Thoracic aorta (tissue), 2 donors: ENCODE results near the gene RCC2. TPM values are rescaled to one million over a fixed set of nuclear protein-coding genes. Genes with fewer than 3 reads are reported as not detected.

Experiments
- ATAC-seq: fragments of 150-250 bp; one replicate; pipeline ENCODE4 v1.8.0; 2017; ENCODE audit warnings: low read depth; ENCODE audit not compliant: insufficient number of reproducible peaks, low FRiP score
- DNase-seq: peaks from one replicate; pipeline ENCODE4 v3.0.0-alpha.2; 2020; ENCODE audit warnings: low spot score
- H3K27ac ChIP-seq, 2 donors: fragments of 200-600 bp; sonication (generic); 1 replicate in 1 of 2; 2 replicates in 1 of 2; pipeline ENCODE4 v1.5.1; 2016; ENCODE audit warnings: mild to moderate bottlenecking in 2 of 2, moderate library complexity in 2 of 2
- H3K27me3 ChIP-seq: fragments of 200-600 bp; sonication (generic); replicated peaks from 2 replicates; pipeline ENCODE4 v1.6.0; 2016; ENCODE audit warnings: mild to moderate bottlenecking; ENCODE audit not compliant: insufficient read depth
- H3K36me3 ChIP-seq: fragments of 200-600 bp; sonication (generic); one replicate; pipeline ENCODE4 v1.5.1; 2016
- H3K4me1 ChIP-seq, 2 donors: fragments of 200-600 bp; sonication (generic); 1 replicate in 1 of 2; 2 replicates in 1 of 2; pipeline versions ENCODE4 v1.5.1 to v1.6.0; 2016; ENCODE audit warnings: low read depth in 2 of 2, mild to moderate bottlenecking in 1 of 2; ENCODE audit not compliant: control insufficient read depth in 1 of 2
- H3K4me3 ChIP-seq: fragments of 200-600 bp; sonication (generic); 2 replicates; pipeline ENCODE4 v1.5.1; 2016; ENCODE audit warnings: mild to moderate bottlenecking
- H3K9me3 ChIP-seq: fragments of 200-600 bp; sonication (generic); 2 replicates; pipeline ENCODE4 v1.5.1; 2016
- total RNA-seq, 2 donors: library from RNA; depleted of rRNA; stranded (reverse); fragments of >200 nt; gene quantifications; one replicate each; pipeline versions ENCODE4 v1.1.0 to v1.2.3, GENCODE V29; 2016
- TF ChIP-seq, protein P1 (sequence below): fragments of 200-600 bp; sonication (generic); IDR thresholded peaks from one replicate; pipeline ENCODE4 v1.5.1; 2019; ENCODE audit warnings: antibody characterized with exemption

Gene RCC2
- total RNA-seq, 2 donors from 2014 or later: 18.4 to 27.7 TPM

DNA sequence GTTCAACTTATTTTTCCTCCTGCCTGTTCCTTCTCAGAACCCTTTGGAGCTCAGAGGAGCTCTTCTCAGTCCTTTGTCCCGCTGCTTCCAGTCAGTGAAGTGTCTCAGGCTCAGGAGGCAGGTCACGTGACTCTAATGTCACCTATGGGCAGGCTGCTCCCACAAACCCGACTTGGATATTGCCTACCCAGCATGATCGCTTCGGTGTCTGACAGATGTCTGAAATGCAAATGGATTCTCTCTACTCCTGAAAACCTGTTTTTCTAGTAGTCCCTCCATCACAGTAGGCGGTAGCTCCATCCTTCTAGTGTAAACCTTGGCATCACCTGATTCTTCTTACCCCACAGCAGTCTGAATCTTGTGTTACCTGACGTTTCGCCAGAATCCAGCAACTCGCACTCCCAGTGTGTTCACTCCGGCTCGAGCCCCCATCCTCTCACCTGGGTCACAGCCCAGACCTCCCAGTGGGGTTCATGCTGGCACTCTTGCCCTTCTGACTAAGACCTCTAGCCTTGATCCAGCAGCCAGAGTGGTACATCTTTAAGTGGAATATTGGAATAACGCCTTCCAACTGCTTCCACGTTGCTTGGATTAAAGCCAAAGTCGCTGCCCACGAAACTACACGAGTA lies 62.0 kb downstream of the RCC2 start:
- Histone ChIP-seq H3K36me3 (no peaks in the 10 kb centered on the region), H3K4me3 (no peak overlapping the region), H3K27ac (no peak overlapping the region), H3K9me3 (no peaks in the 10 kb centered on the region), H3K27me3 (no peaks in the 10 kb centered on the region), H3K4me1 (no peaks in the 10 kb centered on the region)
- no peak for DNase-seq
- ATAC-seq: no peak
- TF ChIP-seq, protein P1, sequence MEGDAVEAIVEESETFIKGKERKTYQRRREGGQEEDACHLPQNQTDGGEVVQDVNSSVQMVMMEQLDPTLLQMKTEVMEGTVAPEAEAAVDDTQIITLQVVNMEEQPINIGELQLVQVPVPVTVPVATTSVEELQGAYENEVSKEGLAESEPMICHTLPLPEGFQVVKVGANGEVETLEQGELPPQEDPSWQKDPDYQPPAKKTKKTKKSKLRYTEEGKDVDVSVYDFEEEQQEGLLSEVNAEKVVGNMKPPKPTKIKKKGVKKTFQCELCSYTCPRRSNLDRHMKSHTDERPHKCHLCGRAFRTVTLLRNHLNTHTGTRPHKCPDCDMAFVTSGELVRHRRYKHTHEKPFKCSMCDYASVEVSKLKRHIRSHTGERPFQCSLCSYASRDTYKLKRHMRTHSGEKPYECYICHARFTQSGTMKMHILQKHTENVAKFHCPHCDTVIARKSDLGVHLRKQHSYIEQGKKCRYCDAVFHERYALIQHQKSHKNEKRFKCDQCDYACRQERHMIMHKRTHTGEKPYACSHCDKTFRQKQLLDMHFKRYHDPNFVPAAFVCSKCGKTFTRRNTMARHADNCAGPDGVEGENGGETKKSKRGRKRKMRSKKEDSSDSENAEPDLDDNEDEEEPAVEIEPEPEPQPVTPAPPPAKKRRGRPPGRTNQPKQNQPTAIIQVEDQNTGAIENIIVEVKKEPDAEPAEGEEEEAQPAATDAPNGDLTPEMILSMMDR: no peak

DNA sequence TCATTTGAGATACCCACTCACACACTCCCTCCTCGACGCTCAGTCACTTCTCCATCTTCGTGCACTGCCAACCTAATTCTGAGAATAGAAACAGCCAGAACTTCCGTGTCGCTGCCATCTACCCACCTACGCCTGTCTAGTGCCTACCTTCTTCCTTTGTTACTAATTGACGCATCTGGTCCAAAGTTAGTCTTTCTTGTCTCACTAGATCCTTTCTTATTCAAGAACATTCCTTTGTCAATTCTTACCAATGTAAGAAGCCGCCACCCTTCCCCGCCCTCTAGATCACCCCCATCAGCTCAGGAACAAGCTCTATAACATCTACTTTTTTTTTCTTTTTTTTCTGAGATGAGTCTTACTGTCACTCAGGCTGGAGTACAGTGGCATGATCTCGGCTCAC lies 63.8 kb downstream of the RCC2 start:
- no peak overlapping the region for H3K4me3 ChIP-seq
- no peak for ATAC-seq
- no peak for DNase-seq

DNA sequence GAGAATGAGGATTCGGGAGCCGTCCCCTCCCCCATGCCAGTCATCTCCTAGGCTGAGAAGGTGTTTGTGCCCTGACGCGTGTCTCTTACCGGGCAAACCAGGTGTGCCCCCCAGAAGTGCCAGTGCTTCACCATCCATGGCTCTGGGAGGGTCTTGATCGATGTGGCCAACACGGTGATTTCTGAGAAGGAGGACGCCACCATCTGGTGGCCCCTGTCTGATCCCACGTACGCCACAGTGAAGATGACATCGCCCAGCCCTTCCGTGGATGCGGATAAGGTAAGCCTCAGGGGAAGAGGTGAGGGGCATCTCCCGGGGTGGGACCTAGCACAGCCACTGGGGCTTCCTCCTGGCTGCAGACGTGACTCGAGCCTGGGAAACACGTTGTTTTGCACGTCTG lies 66.5 kb downstream of the RCC2 start:
- TF ChIP-seq, protein P1: no peak
- Histone ChIP-seq H3K27me3 (no peaks in the 10 kb centered on the region), H3K4me3 (no peak overlapping the region), H3K36me3 (no peaks in the 10 kb centered on the region), H3K9me3 (no peaks in the 10 kb centered on the region), H3K4me1 (no peaks in the 10 kb centered on the region), H3K27ac (no peak overlapping the region)
- DNase-seq (no peak), ATAC-seq (no peak)

More for the DNA sequence above, 63.8 kb downstream of the RCC2 start:
- no peaks in the 10 kb centered on the region for H3K4me1 ChIP-seq
- no peak overlapping the region for H3K27ac ChIP-seq
- TF ChIP-seq, protein P1: no peak
- H3K9me3 ChIP-seq: no peaks in the 10 kb centered on the region
- no peaks in the 10 kb centered on the region for H3K27me3 ChIP-seq
- no peaks in the 10 kb centered on the region for H3K36me3 ChIP-seq

DNA sequence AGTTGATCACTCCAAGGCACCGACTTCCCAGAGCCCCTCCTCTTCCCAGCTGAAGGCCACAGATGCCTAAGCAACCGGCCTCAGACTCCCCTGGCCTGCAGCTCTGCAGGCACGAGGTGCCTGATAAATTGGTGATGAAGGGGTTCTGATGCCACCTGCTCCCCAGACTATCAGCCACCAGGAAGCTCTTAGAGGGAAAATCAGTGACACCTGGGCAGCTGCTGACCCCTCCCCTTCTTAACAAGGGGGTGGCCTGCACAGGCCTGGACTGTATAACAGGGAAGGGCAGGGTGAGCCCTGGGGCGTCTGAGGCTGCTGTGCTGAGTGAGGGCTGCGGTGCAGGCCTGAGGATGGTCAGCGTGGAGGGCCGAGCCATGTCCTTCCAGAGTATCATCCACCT lies 67.6 kb downstream of the RCC2 start, which contains the start of gene PADI6:
TSS of gene PADI6 (plus strand) at position 301 of the 400 bp plus-strand sequence. CDS start at position 351, 50 bp downstream.
- DNase-seq (no peak), ATAC-seq (no peak)
- H3K4me1 ChIP-seq: no peaks in the 10 kb centered on the region
- H3K9me3 ChIP-seq: no peaks in the 10 kb centered on the region
- no peaks in the 10 kb centered on the region for H3K27me3 ChIP-seq
- H3K4me3 ChIP-seq: no peak within 1 kb of the TSS
- no peak within 1 kb of the TSS for H3K27ac ChIP-seq
- H3K36me3 ChIP-seq: no peaks in the 10 kb centered on the region
- TF ChIP-seq, protein P1: no peak

DNA sequence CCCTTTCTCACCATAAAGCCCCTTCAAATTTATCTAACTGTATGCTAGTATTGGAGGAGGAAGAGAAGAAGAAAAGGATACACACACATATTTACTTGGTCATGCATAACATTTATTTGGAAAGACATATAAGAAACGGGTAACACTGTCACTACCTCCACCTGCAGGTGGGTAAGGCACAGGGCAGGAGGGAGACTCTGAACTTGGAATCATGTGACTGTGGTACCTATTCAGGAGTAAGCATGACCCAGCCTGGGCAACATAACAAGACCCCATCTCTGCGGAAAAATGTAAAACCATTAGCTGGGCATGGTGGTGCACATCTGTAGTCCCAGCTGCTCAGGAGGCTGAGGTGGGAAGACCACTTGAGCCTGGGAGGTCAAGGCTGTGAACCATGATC lies 68.9 kb downstream of the RCC2 start:
- TF ChIP-seq, protein P1: no peak
- ATAC-seq: no peak
- no peaks in the 10 kb centered on the region for H3K4me1 ChIP-seq
- no peak for DNase-seq
- H3K27me3 ChIP-seq: no peaks in the 10 kb centered on the region
- no peaks in the 10 kb centered on the region for H3K36me3 ChIP-seq
- no peaks in the 10 kb centered on the region for H3K9me3 ChIP-seq
- H3K4me3 ChIP-seq: no peak overlapping the region
- H3K27ac ChIP-seq: no peak overlapping the region
